Mucosa of descending colon (tissue), 3 donors: ENCODE results near the gene NOL3. TPM values are rescaled to one million over a fixed set of nuclear protein-coding genes. Genes with fewer than 3 reads are reported as not detected.

Experiments
- ATAC-seq: fragments of 200-7000 bp; cut with Tn5 transposase; one replicate; pipeline ENCODE4 v1.9.1; 2020; ENCODE audit warnings: mild to moderate bottlenecking, moderate library complexity
- DNase-seq, 3 donors: peaks; one replicate each; pipeline ENCODE4 v3.0.0-alpha.2; 2020
- H3K36me3 ChIP-seq: fragments of 200-600 bp; one replicate; pipeline ENCODE4 v1.8.0; 2021; ENCODE audit warnings: low read depth, mild to moderate bottlenecking
- H3K4me1 ChIP-seq: fragments of 200-600 bp; one replicate; pipeline ENCODE4 v1.8.0; 2021; ENCODE audit warnings: low read depth, mild to moderate bottlenecking
- H3K4me3 ChIP-seq: fragments of 200-600 bp; one replicate; pipeline ENCODE4 v1.8.0; 2021; ENCODE audit warnings: mild to moderate bottlenecking
- H3K9me3 ChIP-seq: fragments of 200-600 bp; one replicate; pipeline ENCODE4 v1.8.0; 2021; ENCODE audit warnings: mild to moderate bottlenecking
- CTCF ChIP-seq: fragments of 200-600 bp; IDR thresholded peaks from one replicate; pipeline ENCODE4 v1.8.0; 2022; ENCODE audit warnings: antibody characterized with exemption, mild to moderate bottlenecking
- intact Hi-C, 2 donors: fragments of 100-400 bp; cut with DNase I in 1 of 2; cut with micrococcal nuclease in 1 of 2; formaldehyde crosslinking; loops; one replicate each; pipeline versions ENCODE4 v1.11.0 to v1.11.1; 2022; cut with DNase I, micrococcal nuclease
- total RNA-seq, 3 donors: library from RNA; stranded (reverse); fragmentation: NEBNext Ultra II Directional in 2 of 3; extraction: Animal tissue kit (Norgen Biotek cat#: 25700) in 2 of 3; gene quantifications; one replicate each; pipeline versions ENCODE4 v1.2.1 to v1.2.4, GENCODE V29; 2021 to 2023
- donor health status: DM: no; HTN: no; CAD: no; lungs with moderate emphysema.
- donor health status: DM: no; HTN: no; CAD: no.
- donor health status: DM: no; HTN: yes; CAD: no.

The NOL3 gene
- total RNA-seq, 3 donors from 2014 or later = 23.5 to 35.9 (median 32.0) TPM

- H3K9me3 ChIP-seq = no peaks in the 10 kb centered on the region
- no peaks in the 10 kb centered on the region for H3K36me3 ChIP-seq
- TF ChIP-seq CTCF = no peak
- no peak for DNase-seq
- peaks cover 57% of the 10 kb centered on the region for H3K4me1 ChIP-seq
- intact Hi-C loops = no loop called here
- H3K4me3 ChIP-seq = no peak overlapping the region
- peak; percentile 2 for ATAC-seq
These were observed 4.9 kb upstream of the NOL3 start for GRCh38 chr16:67165121-67166078.

GRCh38 chr16:67166110-67166547 lies 4.2 kb upstream of the NOL3 start:
- no peak overlapping the region for H3K4me3 ChIP-seq
- intact Hi-C loops = no loop called here
- TF ChIP-seq CTCF = no peak
- H3K9me3 ChIP-seq = no peaks in the 10 kb centered on the region
- no peak for DNase-seq
- H3K36me3 ChIP-seq = no peaks in the 10 kb centered on the region
- no peak for ATAC-seq
- peaks cover 61% of the 10 kb centered on the region for H3K4me1 ChIP-seq

- TF ChIP-seq CTCF = no peak
- no peak overlapping the region for H3K4me3 ChIP-seq
- ATAC-seq = no peak
- no peak for DNase-seq
- H3K4me1 ChIP-seq = peaks cover 57% of the 10 kb centered on the region
- H3K9me3 ChIP-seq = no peaks in the 10 kb centered on the region
- intact Hi-C loops = no loop called here
- no peaks in the 10 kb centered on the region for H3K36me3 ChIP-seq
These were observed 3.7 kb upstream of the NOL3 start for GRCh38 chr16:67166598-67167168.

- Histone ChIP-seq H3K9me3 (no peaks in the 10 kb centered on the region), H3K4me3 (no peak overlapping the region), H3K36me3 (no peaks in the 10 kb centered on the region), H3K4me1 (peaks cover 52% of the 10 kb centered on the region)
- no peak for TF ChIP-seq CTCF
- DNase-seq = no peak
- intact Hi-C loops = no loop called here
- no peak for ATAC-seq
These were observed 2.8 kb upstream of the NOL3 start for GRCh38 chr16:67167588-67167987.

- no peak for TF ChIP-seq CTCF
- intact Hi-C loops = no loop called here
These were observed 1.3 kb upstream of the NOL3 start for GRCh38 chr16:67169011-67169451.

More at GRCh38 chr16:67169011-67169451, 1.3 kb upstream of the NOL3 start:
- H3K9me3 ChIP-seq = no peaks in the 10 kb centered on the region
- H3K36me3 ChIP-seq = no peaks in the 10 kb centered on the region
- H3K4me3 ChIP-seq = no peak overlapping the region
- ATAC-seq (no peak), DNase-seq (no peak)
- H3K4me1 ChIP-seq = peaks cover 46% of the 10 kb centered on the region
